Activated CD4-positive, alpha-beta T cell treated with anti-CD3 and anti-CD28 coated beads, Interleukin-2, amount 10 ng/mL, durations not matched to agents 24 days and 14 days (primary cell): ENCODE results near the gene JAGN1. TPM values are rescaled to one million over a fixed set of nuclear protein-coding genes. Genes with fewer than 3 reads are reported as not detected.
"Not testable (repeated sequence)": the region's sequence is repeated elsewhere in the genome, so short reads cannot be mapped to it uniquely, and the experiment has no call there.

Experiments used
- DNase-seq: peaks from one replicate; pipeline ENCODE4 v3.0.0; 2022
- H3K27ac Mint-ChIP-seq: one replicate; pipeline ENCODE4 v1.8.0; 2022; ENCODE audit warnings: mild to moderate bottlenecking, mixed read lengths
- H3K27me3 Mint-ChIP-seq: one replicate; pipeline ENCODE4 v1.8.0; 2022; ENCODE audit warnings: mixed read lengths
- H3K36me3 Mint-ChIP-seq: one replicate; pipeline ENCODE4 v1.8.0; 2022; ENCODE audit warnings: low read depth, mild to moderate bottlenecking, mixed read lengths
- H3K4me1 Mint-ChIP-seq: one replicate; pipeline ENCODE4 v1.8.0; 2021; ENCODE audit warnings: mixed read lengths
- H3K4me3 Mint-ChIP-seq: one replicate; pipeline ENCODE4 v1.8.0; 2022; ENCODE audit warnings: mild to moderate bottlenecking, moderate library complexity, mixed read lengths
- H3K9me3 Mint-ChIP-seq: one replicate; pipeline ENCODE4 v1.8.0; 2021; ENCODE audit warnings: mixed read lengths
- intact Hi-C: fragments of 100-400 bp; cut with micrococcal nuclease; formaldehyde crosslinking; loops from one replicate; pipeline ENCODE4 v1.15.1; 2023
- total RNA-seq: library from RNA; stranded (reverse); gene quantifications from 2 replicates; pipeline ENCODE4 v1.2.3, GENCODE V29; 2022

The JAGN1 gene
- total RNA-seq, 1 donor from 2014 or later: 39.5 TPM

- H3K4me3 Mint-ChIP-seq: no peak overlapping the region
- H3K27ac Mint-ChIP-seq: no peak overlapping the region
- DNase-seq: no peak
- no peaks in the 10 kb centered on the region for H3K36me3 Mint-ChIP-seq
- peaks cover 2% of the 10 kb centered on the region for H3K27me3 Mint-ChIP-seq
- no peaks in the 10 kb centered on the region for H3K9me3 Mint-ChIP-seq
- no peaks in the 10 kb centered on the region for H3K4me1 Mint-ChIP-seq
- intact Hi-C loops: no loop called here
These were observed 11.7 kb upstream of the JAGN1 start for GRCh38 chr3:9878700-9879099.

GRCh38 chr3:9879830-9880549 lies 10.4 kb upstream of the JAGN1 start, which contains the start of gene CIDEC:
CIDEC (minus strand) TSS chr3:9880253; CDS start chr3:9878486, 1,767 bp downstream.
- no peak within 1 kb of the TSS for H3K4me3 Mint-ChIP-seq
- no peak within 1 kb of the TSS for H3K27ac Mint-ChIP-seq
- no peaks in the 10 kb centered on the region for H3K9me3 Mint-ChIP-seq
- H3K27me3 Mint-ChIP-seq: peaks cover 2% of the 10 kb centered on the region
- no peak for DNase-seq
- H3K4me1 Mint-ChIP-seq: no peaks in the 10 kb centered on the region
- intact Hi-C loops: no loop called here
- no peaks in the 10 kb centered on the region for H3K36me3 Mint-ChIP-seq

GRCh38 chr3:9881441-9881840 lies 9.0 kb upstream of the JAGN1 start:
- H3K9me3 Mint-ChIP-seq: no peaks in the 10 kb centered on the region
- H3K4me1 Mint-ChIP-seq: no peaks in the 10 kb centered on the region
- no peak overlapping the region for H3K4me3 Mint-ChIP-seq
- no peak for DNase-seq
- no peaks in the 10 kb centered on the region for H3K27me3 Mint-ChIP-seq
- no peaks in the 10 kb centered on the region for H3K36me3 Mint-ChIP-seq
- H3K27ac Mint-ChIP-seq: no peak overlapping the region
- intact Hi-C loops: no loop called here

- no peak overlapping the region for H3K4me3 Mint-ChIP-seq
- no peak overlapping the region for H3K27ac Mint-ChIP-seq
- DNase-seq: no peak
- peaks cover under 1% of the 10 kb centered on the region for H3K4me1 Mint-ChIP-seq
- intact Hi-C loops: no loop called here
- no peaks in the 10 kb centered on the region for H3K27me3 Mint-ChIP-seq
- no peaks in the 10 kb centered on the region for H3K36me3 Mint-ChIP-seq
- no peaks in the 10 kb centered on the region for H3K9me3 Mint-ChIP-seq
These were observed 6.5 kb upstream of the JAGN1 start for GRCh38 chr3:9883706-9884554.

GRCh38 chr3:9884555-9885165 lies 5.8 kb upstream of the JAGN1 start:
- no peak overlapping the region for H3K27ac Mint-ChIP-seq
- H3K4me1 Mint-ChIP-seq: peaks cover 3% of the 10 kb centered on the region
- H3K36me3 Mint-ChIP-seq: no peaks in the 10 kb centered on the region
- H3K27me3 Mint-ChIP-seq: no peaks in the 10 kb centered on the region
- intact Hi-C loops: no loop called here
- H3K4me3 Mint-ChIP-seq: no peak overlapping the region
- H3K9me3 Mint-ChIP-seq: no peaks in the 10 kb centered on the region
- DNase-seq: no peak

GRCh38 chr3:9886328-9886727 lies 4.1 kb upstream of the JAGN1 start:
- Mint-ChIP-seq H3K36me3 (peaks cover 4% of the 10 kb centered on the region), H3K27me3 (no peaks in the 10 kb centered on the region), H3K4me1 (peaks cover 7% of the 10 kb centered on the region), H3K9me3 (no peaks in the 10 kb centered on the region), H3K27ac (no peak overlapping the region), H3K4me3 (no peak overlapping the region)
- no peak for DNase-seq
- intact Hi-C loops: no loop called here

GRCh38 chr3:9887480-9887879 lies 2.9 kb upstream of the JAGN1 start:
- Mint-ChIP-seq H3K36me3 (peaks cover 11% of the 10 kb centered on the region), H3K9me3 (no peaks in the 10 kb centered on the region), H3K27ac (no peak overlapping the region), H3K4me3 (no peak overlapping the region), H3K27me3 (no peaks in the 10 kb centered on the region), H3K4me1 (peaks cover 13% of the 10 kb centered on the region)
- no peak for DNase-seq
- intact Hi-C loops: no loop called here

GRCh38 chr3:9888540-9888939 lies 1.9 kb upstream of the JAGN1 start:
- H3K4me3 Mint-ChIP-seq: no peak overlapping the region
- H3K9me3 Mint-ChIP-seq: no peaks in the 10 kb centered on the region
- H3K36me3 Mint-ChIP-seq: peaks cover 19% of the 10 kb centered on the region
- intact Hi-C loops: no loop called here
- no peaks in the 10 kb centered on the region for H3K27me3 Mint-ChIP-seq
- peaks cover 20% of the 10 kb centered on the region for H3K4me1 Mint-ChIP-seq
- no peak overlapping the region for H3K27ac Mint-ChIP-seq
- DNase-seq: no peak

- peaks cover 28% of the 10 kb centered on the region for H3K4me1 Mint-ChIP-seq
- H3K4me3 Mint-ChIP-seq: no peak overlapping the region
- no peaks in the 10 kb centered on the region for H3K27me3 Mint-ChIP-seq
- intact Hi-C loops: no loop called here
- DNase-seq: no peak
- H3K36me3 Mint-ChIP-seq: peaks cover 27% of the 10 kb centered on the region
- H3K9me3 Mint-ChIP-seq: no peaks in the 10 kb centered on the region
- H3K27ac Mint-ChIP-seq: peak overlapping the region; percentile 99
These were observed 1.0 kb upstream of the JAGN1 start for GRCh38 chr3:9889405-9889804.

- peak overlapping the region; percentile 99 for H3K27ac Mint-ChIP-seq
- H3K36me3 Mint-ChIP-seq: peaks cover 35% of the 10 kb centered on the region
- peaks cover 33% of the 10 kb centered on the region for H3K4me1 Mint-ChIP-seq
- intact Hi-C loops: loop anchor here (2.0 to 5.0 kb wide), 4 partner anchors 24 to 358 kb away; partner anchors contain the start of genes ARPC4, TADA3 and TATDN2
- no peaks in the 10 kb centered on the region for H3K27me3 Mint-ChIP-seq
- peaks cover 4% of the 10 kb centered on the region for H3K9me3 Mint-ChIP-seq
- DNase-seq: no peak
- peak overlapping the region; percentile 98 for H3K4me3 Mint-ChIP-seq
These were observed 737 bp downstream of the JAGN1 start for GRCh38 chr3:9891072-9891622.

GRCh38 chr3:9893739-9894138 lies 3.3 kb downstream of the JAGN1 start:
- Mint-ChIP-seq H3K4me1 (peaks cover 37% of the 10 kb centered on the region), H3K36me3 (peaks cover 40% of the 10 kb centered on the region), H3K4me3 (no peak overlapping the region), H3K27ac (no peak overlapping the region), H3K27me3 (no peaks in the 10 kb centered on the region), H3K9me3 (peaks cover 4% of the 10 kb centered on the region)
- intact Hi-C loops: loop anchor here (5.0 kb wide), 1 partner anchor 54 kb away; no protein-coding TSS in a partner anchor
- no peak for DNase-seq

- intact Hi-C loops, H3K27ac Mint-ChIP-seq, DNase-seq, H3K4me3 Mint-ChIP-seq, H3K9me3 Mint-ChIP-seq, H3K27me3 Mint-ChIP-seq: not testable (repeated sequence)
- Mint-ChIP-seq H3K36me3 (peaks cover 40% of the 10 kb centered on the region), H3K4me1 (peaks cover 32% of the 10 kb centered on the region)
These were observed 5.3 kb downstream of the JAGN1 start for GRCh38 chr3:9895715-9896114.

GRCh38 chr3:9896755-9897407 lies 6.5 kb downstream of the JAGN1 start:
- intact Hi-C loops, DNase-seq, H3K9me3 Mint-ChIP-seq, H3K27me3 Mint-ChIP-seq, H3K27ac Mint-ChIP-seq, H3K4me3 Mint-ChIP-seq: not testable (repeated sequence)
- Mint-ChIP-seq H3K36me3 (peaks cover 33% of the 10 kb centered on the region), H3K4me1 (peaks cover 33% of the 10 kb centered on the region)
